ENCODE measurements around the gene RNASEH1.

GRCh38 chr2:3534251-3534814 lies 23.8 kb downstream of the RNASEH1 start:
- TF ChIP-seq, protein P1, sequence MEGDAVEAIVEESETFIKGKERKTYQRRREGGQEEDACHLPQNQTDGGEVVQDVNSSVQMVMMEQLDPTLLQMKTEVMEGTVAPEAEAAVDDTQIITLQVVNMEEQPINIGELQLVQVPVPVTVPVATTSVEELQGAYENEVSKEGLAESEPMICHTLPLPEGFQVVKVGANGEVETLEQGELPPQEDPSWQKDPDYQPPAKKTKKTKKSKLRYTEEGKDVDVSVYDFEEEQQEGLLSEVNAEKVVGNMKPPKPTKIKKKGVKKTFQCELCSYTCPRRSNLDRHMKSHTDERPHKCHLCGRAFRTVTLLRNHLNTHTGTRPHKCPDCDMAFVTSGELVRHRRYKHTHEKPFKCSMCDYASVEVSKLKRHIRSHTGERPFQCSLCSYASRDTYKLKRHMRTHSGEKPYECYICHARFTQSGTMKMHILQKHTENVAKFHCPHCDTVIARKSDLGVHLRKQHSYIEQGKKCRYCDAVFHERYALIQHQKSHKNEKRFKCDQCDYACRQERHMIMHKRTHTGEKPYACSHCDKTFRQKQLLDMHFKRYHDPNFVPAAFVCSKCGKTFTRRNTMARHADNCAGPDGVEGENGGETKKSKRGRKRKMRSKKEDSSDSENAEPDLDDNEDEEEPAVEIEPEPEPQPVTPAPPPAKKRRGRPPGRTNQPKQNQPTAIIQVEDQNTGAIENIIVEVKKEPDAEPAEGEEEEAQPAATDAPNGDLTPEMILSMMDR (IDR thresholded peaks at IDR 0.05) = no peak
- TF ChIP-seq POLR2A (IDR thresholded peaks at IDR 0.05) (no peak), POLR2AphosphoS5 (IDR thresholded peaks at IDR 0.05) (no peak)
